CD4-positive, alpha-beta memory T cell (primary cell): ENCODE data around the gene DYNLT2B. TPM values are rescaled to one million over a fixed set of nuclear protein-coding genes. Genes with fewer than 3 reads are reported as not detected.
"Not testable (repeated sequence)": the region's sequence is repeated elsewhere in the genome, so short reads cannot be mapped to it uniquely, and the experiment has no call there.

Source experiments
- CTCF ChIA-PET: fragments of 350-600 bp; sonication (Branson Sonifier 250); formaldehyde crosslinking; loops from one replicate; lab custom pipeline; 2021; ENCODE audit warnings: inconsistent platforms; ENCODE audit not compliant: partially characterized antibody; lab: Charles Lee
- POLR2A ChIA-PET: fragments of 350-600 bp; sonication (Branson Sonifier 250); formaldehyde crosslinking; loops from one replicate; lab custom pipeline; 2021; ENCODE audit not compliant: partially characterized antibody; lab: Charles Lee
- DNase-seq, 5 donors: peaks; one replicate each; pipeline versions ENCODE4 v3.0.0 to v3.0.0-alpha.2; 2020 to 2022; ENCODE audit warnings: mixed read lengths in 1 of 5
- H3K27ac ChIP-seq: one replicate; pipeline ENCODE4 v1.7.0; 2013; ENCODE audit warnings: low read depth, low read length
- H3K27me3 ChIP-seq: 2 replicates; pipeline ENCODE4 v1.7.0; 2013; ENCODE audit warnings: mild to moderate bottlenecking, low read length, moderate library complexity; ENCODE audit not compliant: insufficient read depth
- H3K36me3 ChIP-seq: 2 replicates; pipeline ENCODE4 v1.7.0; 2013; ENCODE audit warnings: mild to moderate bottlenecking, low read length, moderate library complexity; ENCODE audit not compliant: insufficient read depth
- H3K4me1 ChIP-seq: 2 replicates; pipeline ENCODE4 v1.7.0; 2013; ENCODE audit warnings: mild to moderate bottlenecking, low read length, moderate library complexity; ENCODE audit not compliant: insufficient read depth
- H3K4me3 ChIP-seq, 2 donors: one replicate each; pipeline ENCODE4 v1.7.0; 2013; ENCODE audit warnings: low read length in 2 of 2, mild to moderate bottlenecking in 1 of 2
- H3K9me3 ChIP-seq, 2 donors: one replicate each; pipeline ENCODE4 v1.7.0; 2013; ENCODE audit warnings: low read length in 2 of 2, control low read depth in 1 of 2; ENCODE audit not compliant: control insufficient read depth in 1 of 2
- H3K27ac Mint-ChIP-seq, 7 donors: one replicate each; pipeline ENCODE4 v1.8.0; 2020 to 2021; ENCODE audit warnings: mixed read lengths in 7 of 7, mild to moderate bottlenecking in 6 of 7, inconsistent platforms in 3 of 7, moderate library complexity in 3 of 7
- H3K27me3 Mint-ChIP-seq, 2 donors: one replicate each; pipeline ENCODE4 v1.8.0; 2020 to 2021; ENCODE audit warnings: mixed read lengths in 2 of 2
- H3K36me3 Mint-ChIP-seq, 2 donors: one replicate each; pipeline ENCODE4 v1.8.0; 2020 to 2021; ENCODE audit warnings: mixed read lengths in 2 of 2, inconsistent platforms in 1 of 2, mild to moderate bottlenecking in 1 of 2
- H3K4me1 Mint-ChIP-seq, 4 donors: one replicate each; pipeline ENCODE4 v1.8.0; 2020 to 2021; ENCODE audit warnings: mixed read lengths in 4 of 4, mild to moderate bottlenecking in 1 of 4
- H3K4me3 Mint-ChIP-seq, 8 donors: one replicate each; pipeline ENCODE4 v1.8.0; 2020 to 2021; ENCODE audit warnings: mixed read lengths in 8 of 8, mild to moderate bottlenecking in 7 of 8, moderate library complexity in 6 of 8, inconsistent platforms in 3 of 8
- H3K9me3 Mint-ChIP-seq, 8 donors: one replicate each; pipeline ENCODE4 v1.8.0; 2020 to 2021; ENCODE audit warnings: mixed read lengths in 8 of 8, mild to moderate bottlenecking in 5 of 8, inconsistent platforms in 3 of 8, moderate library complexity in 1 of 8
- intact Hi-C: fragments of 100-400 bp; cut with micrococcal nuclease; formaldehyde crosslinking; loops from one replicate; pipeline ENCODE4 v1.15.1; 2023
- polyA plus RNA-seq, 2 donors: library from polyadenylated mRNA; unstranded; fragments of 300-500 nt; fragmentation: Illumina TruSeq; gene quantifications; one replicate each; pipeline ENCODE4 v1.2.3, GENCODE V29; 2021
- total RNA-seq, 2 experiments: library from RNA; stranded (reverse); gene quantifications; one replicate each; pipeline ENCODE4 v1.2.3, GENCODE V29; 2021

Gene DYNLT2B
- total and polyA plus RNA-seq, 4 experiments from 2014 or later = 6.0 to 31.1 (median 12.9) TPM

DNA sequence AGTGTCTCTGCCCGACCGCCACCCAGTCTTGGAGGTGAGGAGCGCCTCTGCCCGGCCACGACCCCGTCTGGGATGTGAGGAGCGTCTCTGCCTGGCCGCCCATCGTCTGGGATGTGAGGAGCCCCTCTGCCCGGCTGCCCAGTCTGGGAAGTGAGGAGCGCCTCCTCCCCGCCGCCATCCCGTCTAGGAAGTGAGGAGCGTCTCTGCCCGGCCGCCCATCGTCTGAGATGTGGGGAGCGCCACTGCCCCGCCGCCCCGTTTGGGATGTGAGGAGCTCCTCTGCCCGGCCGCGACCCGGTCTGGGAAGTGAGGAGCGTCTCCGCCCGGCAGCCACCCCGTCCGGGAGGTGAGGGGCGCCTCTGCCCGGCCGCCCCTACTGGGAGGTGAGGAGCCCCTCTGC is 73.9 kb downstream of the DYNLT2B start:
- H3K9me3 Mint-ChIP-seq, H3K27me3 Mint-ChIP-seq, H3K27ac ChIP-seq, DNase-seq, CTCF ChIA-PET, H3K4me1 ChIP-seq, H3K27ac Mint-ChIP-seq, H3K4me3 Mint-ChIP-seq, H3K27me3 ChIP-seq, H3K9me3 ChIP-seq, H3K4me1 Mint-ChIP-seq, POLR2A ChIA-PET, H3K4me3 ChIP-seq, intact Hi-C loops: not testable (repeated sequence)
- H3K36me3 ChIP-seq = peaks cover 43% of the 10 kb centered on the region
- peaks cover 45 to 58% of the 10 kb centered on the region in 2 donors for H3K36me3 Mint-ChIP-seq

- peaks cover 46% of the 10 kb centered on the region for H3K36me3 ChIP-seq
- no peaks in the 10 kb centered on the region for H3K9me3 ChIP-seq
- no peak overlapping the region for H3K27ac Mint-ChIP-seq
- H3K27ac ChIP-seq = no peak overlapping the region
- H3K27me3 Mint-ChIP-seq = no peaks in the 10 kb centered on the region
- H3K4me1 Mint-ChIP-seq = peaks cover 0 to 3% (median 0%) of the 10 kb centered on the region in 4 donors
- POLR2A ChIA-PET = no interaction called here
- H3K36me3 Mint-ChIP-seq = peaks cover 47 to 66% of the 10 kb centered on the region in 2 donors
- intact Hi-C loops = no loop called here
- H3K9me3 Mint-ChIP-seq = no peaks in the 10 kb centered on the region
- no peak overlapping the region for H3K4me3 ChIP-seq
- DNase-seq = no peak
- no peaks in the 10 kb centered on the region for H3K27me3 ChIP-seq
- CTCF ChIA-PET = interaction anchor here (1.5 to 2.3 kb wide), 3 partner anchors 11 to 281 kb away, joined by 6 to 10 read pairs (median 9); no protein-coding TSS in a partner anchor
- no peak overlapping the region for H3K4me3 Mint-ChIP-seq
- H3K4me1 ChIP-seq = no peaks in the 10 kb centered on the region
Observed at GRCh38 chr3:196241704-196242103, 76.3 kb downstream of the DYNLT2B start.

Other genes starting within 250 kb of the DYNLT2B start
- gene TFRC, start 236.2 kb downstream of the DYNLT2B start, total RNA-seq = 10 to 100 TPM; 63.2 to 73.1 TPM
- 10 to 100 TPM; 21.7 to 38.3 TPM for gene TFRC, start 236.2 kb downstream of the DYNLT2B start, polyA plus RNA-seq
- gene ZDHHC19, start 106.8 kb downstream of the DYNLT2B start, total RNA-seq = not detected
- not detected for gene ZDHHC19, start 106.8 kb downstream of the DYNLT2B start, polyA plus RNA-seq
- not detected for gene SLC51A, start 101.7 kb downstream of the DYNLT2B start, total RNA-seq
- 1 to 10 TPM in 1 of 2 donors, not detected in 1; 2.7 TPM for gene SLC51A, start 101.7 kb downstream of the DYNLT2B start, polyA plus RNA-seq
- 10 to 100 TPM; 70.1 to 73.7 TPM for gene PCYT1A, start 30.5 kb downstream of the DYNLT2B start, total RNA-seq
- 10 to 100 TPM; 11.0 to 25.5 TPM for gene PCYT1A, start 30.5 kb downstream of the DYNLT2B start, polyA plus RNA-seq
- 1 to 10 TPM; 2.4 to 2.6 TPM for gene TM4SF19, start 20.1 kb upstream of the DYNLT2B start, total RNA-seq
- under 1 TPM in 1 of 2 donors, not detected in 1; 0.11 TPM for gene TM4SF19, start 20.1 kb upstream of the DYNLT2B start, polyA plus RNA-seq
- 10 to 100 TPM; 72.6 to 90.8 TPM for gene UBXN7, start 114.2 kb upstream of the DYNLT2B start, total RNA-seq
- gene UBXN7, start 114.2 kb upstream of the DYNLT2B start, polyA plus RNA-seq = 10 to 100 TPM; 16.8 to 31.6 TPM
- gene RNF168, start 185.5 kb upstream of the DYNLT2B start, total RNA-seq = 10 to 100 TPM; 74.5 to 76.4 TPM
- gene RNF168, start 185.5 kb upstream of the DYNLT2B start, polyA plus RNA-seq = 10 to 100 TPM in 1 of 2 donors, 1 to 10 TPM in 1; 6.0 to 14.2 TPM
- not detected for gene SMCO1, start 197.1 kb upstream of the DYNLT2B start, total RNA-seq
- not detected for gene SMCO1, start 197.1 kb upstream of the DYNLT2B start, polyA plus RNA-seq